ENCODE data around the gene SMARCA4.

SMARCA4 gene

GRCh38 chr19:11020982-11021759 lies 60.3 kb downstream of the SMARCA4 start:
- TF ChIP-seq, protein P1, sequence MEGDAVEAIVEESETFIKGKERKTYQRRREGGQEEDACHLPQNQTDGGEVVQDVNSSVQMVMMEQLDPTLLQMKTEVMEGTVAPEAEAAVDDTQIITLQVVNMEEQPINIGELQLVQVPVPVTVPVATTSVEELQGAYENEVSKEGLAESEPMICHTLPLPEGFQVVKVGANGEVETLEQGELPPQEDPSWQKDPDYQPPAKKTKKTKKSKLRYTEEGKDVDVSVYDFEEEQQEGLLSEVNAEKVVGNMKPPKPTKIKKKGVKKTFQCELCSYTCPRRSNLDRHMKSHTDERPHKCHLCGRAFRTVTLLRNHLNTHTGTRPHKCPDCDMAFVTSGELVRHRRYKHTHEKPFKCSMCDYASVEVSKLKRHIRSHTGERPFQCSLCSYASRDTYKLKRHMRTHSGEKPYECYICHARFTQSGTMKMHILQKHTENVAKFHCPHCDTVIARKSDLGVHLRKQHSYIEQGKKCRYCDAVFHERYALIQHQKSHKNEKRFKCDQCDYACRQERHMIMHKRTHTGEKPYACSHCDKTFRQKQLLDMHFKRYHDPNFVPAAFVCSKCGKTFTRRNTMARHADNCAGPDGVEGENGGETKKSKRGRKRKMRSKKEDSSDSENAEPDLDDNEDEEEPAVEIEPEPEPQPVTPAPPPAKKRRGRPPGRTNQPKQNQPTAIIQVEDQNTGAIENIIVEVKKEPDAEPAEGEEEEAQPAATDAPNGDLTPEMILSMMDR (conservative IDR thresholded peaks at IDR 0.05; ENCODE audit: low read length), result no peak
- no peak overlapping the region for H3K4me3 ChIP-seq (ENCODE audit: low read length)
- no peak for DNase-seq (ENCODE audit: low read depth)

- TF ChIP-seq, protein P1 (conservative IDR thresholded peaks at IDR 0.05; ENCODE audit: low read length), result no peak
- H3K4me3 ChIP-seq (ENCODE audit: low read length), result no peak overlapping the region
- no peak for DNase-seq (ENCODE audit: low read depth)
Measured at GRCh38 chr19:11021760-11022144, 60.9 kb downstream of the SMARCA4 start.

DNA sequence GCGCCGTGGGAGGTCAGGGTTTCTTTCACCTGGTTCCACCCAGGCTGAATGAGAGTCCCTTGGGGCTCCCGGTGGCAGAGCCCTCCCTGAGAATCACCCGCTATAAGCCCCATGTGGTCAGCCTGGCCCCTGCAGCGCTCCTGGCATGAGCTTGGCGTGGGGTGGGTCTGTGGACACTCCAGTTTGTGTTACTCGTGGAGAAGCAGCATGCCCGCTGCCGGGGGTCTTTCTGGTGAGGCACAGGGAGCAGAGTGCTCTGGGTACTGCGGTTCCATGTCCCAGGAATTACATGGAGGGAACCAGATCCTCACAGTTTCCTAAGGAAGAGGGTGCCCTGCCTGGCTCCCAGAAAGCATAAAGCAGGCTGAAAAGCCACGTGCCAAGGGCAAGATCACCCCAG lies 62.2 kb downstream of the SMARCA4 start:
- TF ChIP-seq, protein P1 (conservative IDR thresholded peaks at IDR 0.05; ENCODE audit: low read length), result no peak
- H3K4me3 ChIP-seq (ENCODE audit: low read length), result no peak overlapping the region
- no peak for DNase-seq (ENCODE audit: low read depth)

- TF ChIP-seq, protein P1 (conservative IDR thresholded peaks at IDR 0.05; ENCODE audit: low read length), result no peak
- no peak for DNase-seq (ENCODE audit: low read depth)
Measured at GRCh38 chr19:11023710-11024109, 62.9 kb downstream of the SMARCA4 start.

DNA sequence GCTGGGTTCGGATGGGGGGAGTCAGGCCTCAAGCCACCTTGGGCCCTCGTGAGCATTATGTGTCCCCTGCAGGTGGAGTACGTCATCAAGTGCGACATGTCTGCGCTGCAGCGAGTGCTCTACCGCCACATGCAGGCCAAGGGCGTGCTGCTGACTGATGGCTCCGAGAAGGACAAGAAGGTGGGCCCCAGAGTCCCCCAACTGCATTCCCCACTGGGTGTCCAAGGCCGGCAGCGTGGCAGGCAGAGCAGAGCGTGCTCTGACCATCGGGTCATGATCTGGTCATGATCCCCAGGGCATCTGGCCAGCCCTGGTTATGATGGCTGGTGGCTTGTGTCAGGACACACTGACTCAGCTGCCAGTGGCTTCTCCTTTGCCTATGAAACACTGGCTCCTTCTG lies 63.4 kb downstream of the SMARCA4 start:
- DNase-seq (ENCODE audit: low read depth), result no peak
- TF ChIP-seq, protein P1 (conservative IDR thresholded peaks at IDR 0.05; ENCODE audit: low read length), result no peak
- no peak overlapping the region for H3K4me3 ChIP-seq (ENCODE audit: low read length)

More at GRCh38 chr19:11023710-11024109, 62.9 kb downstream of the SMARCA4 start:
- H3K4me3 ChIP-seq (ENCODE audit: low read length), result no peak overlapping the region

- no peak overlapping the region for H3K4me3 ChIP-seq (ENCODE audit: low read length)
- no peak for DNase-seq (ENCODE audit: low read depth)
- TF ChIP-seq, protein P1 (conservative IDR thresholded peaks at IDR 0.05; ENCODE audit: low read length), result no peak
Measured at GRCh38 chr19:11025006-11025405, 64.2 kb downstream of the SMARCA4 start.

DNA sequence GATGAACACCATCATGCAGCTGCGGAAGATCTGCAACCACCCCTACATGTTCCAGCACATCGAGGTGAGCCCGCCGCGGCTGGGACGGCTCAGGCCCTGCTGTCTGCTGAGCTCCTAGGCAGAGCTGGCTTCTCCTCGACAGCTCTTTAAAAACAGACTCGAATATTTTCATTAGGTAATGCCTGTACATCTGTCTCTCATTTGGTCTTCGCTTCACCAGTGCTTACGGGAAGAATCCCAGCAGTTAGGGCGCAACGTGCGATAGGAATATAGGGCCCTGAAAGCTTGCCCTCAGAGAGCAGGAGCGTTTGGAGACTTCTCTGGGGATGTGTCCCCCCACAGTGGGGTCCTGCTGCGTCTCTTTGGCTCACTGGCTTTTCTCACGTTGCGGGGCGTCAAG lies 64.6 kb downstream of the SMARCA4 start:
- TF ChIP-seq, protein P1 (conservative IDR thresholded peaks at IDR 0.05; ENCODE audit: low read length), result no peak
- no peak for DNase-seq (ENCODE audit: low read depth)
- H3K4me3 ChIP-seq (ENCODE audit: low read length), result no peak overlapping the region

All from AG10803 (cell line).